Mesendoderm (in vitro differentiated cells): ENCODE measurements around the gene CHMP4A.
"Not testable (repeated sequence)": the region's sequence is repeated elsewhere in the genome, so short reads cannot be mapped to it uniquely, and the experiment has no call there.

ENCODE experiments used
- DNase-seq: peaks from one replicate; pipeline ENCODE4 v3.0.0; 2013
- H2AK5ac ChIP-seq: 2 replicates; pipeline ENCODE4 v1.6.1; 2013; ENCODE audit warnings: low read length, inconsistent platforms
- H2BK120ac ChIP-seq: 2 replicates; pipeline ENCODE4 v1.6.1; 2013; ENCODE audit warnings: low read depth, mild to moderate bottlenecking, low read length, moderate library complexity, mixed read lengths
- H2BK15ac ChIP-seq: replicated peaks from 2 replicates; pipeline ENCODE4 v1.6.1; 2013; ENCODE audit warnings: low read depth, mild to moderate bottlenecking, moderate library complexity
- H2BK5ac ChIP-seq: 2 replicates; pipeline ENCODE4 v1.6.1; 2013; ENCODE audit warnings: low read length, inconsistent platforms
- H3K18ac ChIP-seq: 2 replicates; pipeline ENCODE4 v1.6.1; 2013; ENCODE audit warnings: mild to moderate bottlenecking, low read length, mixed read lengths
- H3K23ac ChIP-seq: one replicate; pipeline ENCODE4 v1.6.1; 2013; ENCODE audit warnings: low read length
- H3K27ac ChIP-seq: 2 replicates; pipeline ENCODE4 v1.5.1; 2013; ENCODE audit warnings: low read depth, mild to moderate bottlenecking, inconsistent platforms, low read length, moderate library complexity
- H3K27me3 ChIP-seq: 2 replicates; pipeline ENCODE4 v1.6.1; 2013; ENCODE audit warnings: low read length, control low read depth, mild to moderate bottlenecking, inconsistent platforms; ENCODE audit not compliant: insufficient read depth, poor library complexity
- H3K36me3 ChIP-seq: 2 replicates; pipeline ENCODE4 v1.6.1; 2013; ENCODE audit warnings: low read length, inconsistent platforms; ENCODE audit not compliant: control insufficient read depth, insufficient read depth
- H3K4ac ChIP-seq: one replicate; pipeline ENCODE4 v1.6.1; 2013; ENCODE audit warnings: low read depth, mild to moderate bottlenecking, low read length, moderate library complexity
- H3K4me1 ChIP-seq: 2 replicates; pipeline ENCODE4 v1.6.1; 2013; ENCODE audit warnings: low read depth, low read length, inconsistent platforms; ENCODE audit not compliant: control insufficient read depth
- H3K4me2 ChIP-seq: 2 replicates; pipeline ENCODE4 v1.6.1; 2013; ENCODE audit warnings: low read length
- H3K4me3 ChIP-seq: 2 replicates; pipeline ENCODE4 v1.5.1; 2013; ENCODE audit warnings: mild to moderate bottlenecking, low read length
- H3K56ac ChIP-seq: one replicate; pipeline ENCODE4 v1.6.1; 2013; ENCODE audit warnings: low read length
- H3K79me1 ChIP-seq: 2 replicates; pipeline ENCODE4 v1.6.1; 2013; ENCODE audit warnings: low read length, inconsistent platforms
- H3K79me2 ChIP-seq: 2 replicates; pipeline ENCODE4 v1.6.1; 2013; ENCODE audit warnings: mild to moderate bottlenecking, low read length; ENCODE audit not compliant: control insufficient read depth, insufficient read depth
- H3K9ac ChIP-seq: 2 replicates; pipeline ENCODE4 v1.6.1; 2013; ENCODE audit warnings: low read length, inconsistent platforms
- H4K5ac ChIP-seq: one replicate; pipeline ENCODE4 v1.6.1; 2013; ENCODE audit warnings: low read length
- H4K8ac ChIP-seq: one replicate; pipeline ENCODE4 v1.6.1; 2013; ENCODE audit warnings: low read depth, mild to moderate bottlenecking, control low read depth, low read length, moderate library complexity
- WGBS: extraction: QIAGEN DNeasy Blood & Tissue Kit; methylation state at CpG from one replicate; pipeline ENCODE4 v1.1.7; 2013; ENCODE audit warnings: low lambda C conversion rate, missing lambda C conversion rate; ENCODE audit not compliant: insufficient coverage; ENCODE audit errors: extremely low coverage; 5-methylcytosine and 5-hydroxymethylcytosine counted together

The CHMP4A gene

DNA sequence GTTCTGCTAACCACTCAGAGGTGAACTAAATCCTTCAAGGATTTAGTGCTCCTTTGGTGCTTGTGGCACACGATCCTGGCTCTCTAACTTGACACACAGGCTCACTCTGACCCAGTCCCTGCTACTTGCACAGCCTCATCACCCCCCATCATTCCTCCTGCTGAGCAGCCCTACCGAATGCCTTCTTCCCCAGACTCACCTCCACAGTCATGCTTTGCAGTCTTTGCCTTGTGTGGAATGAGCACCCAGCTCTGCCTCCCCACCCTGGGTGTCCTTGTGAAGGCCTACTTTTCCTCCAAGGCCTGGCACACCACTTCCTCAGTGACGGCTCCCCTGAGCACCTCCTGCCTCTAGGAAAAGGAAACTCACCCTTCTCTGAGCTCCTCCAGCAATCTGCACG lies 37.1 kb upstream of the CHMP4A start:
- Histone ChIP-seq H3K27ac (no peak overlapping the region), H3K79me2 (no peaks in the 10 kb centered on the region), H3K18ac (no peak overlapping the region), H4K5ac (no peak overlapping the region), H3K4me2 (no peak overlapping the region), H3K4me3 (no peak overlapping the region), H3K27me3 (no peaks in the 10 kb centered on the region), H3K4ac (no peak overlapping the region), H3K4me1 (no peaks in the 10 kb centered on the region), H2BK120ac (no peak overlapping the region), H2AK5ac (no peak overlapping the region), H3K79me1 (no peaks in the 10 kb centered on the region), H3K56ac (no peak overlapping the region), H3K36me3 (no peaks in the 10 kb centered on the region), H2BK15ac (no peak overlapping the region), H3K23ac (no peak overlapping the region), H2BK5ac (no peak overlapping the region), H3K9ac (no peak overlapping the region), H4K8ac (no peak overlapping the region)
- WGBS, result no CpG with 5 or more reads among the region's 4 CpGs
- no peak for DNase-seq

DNA sequence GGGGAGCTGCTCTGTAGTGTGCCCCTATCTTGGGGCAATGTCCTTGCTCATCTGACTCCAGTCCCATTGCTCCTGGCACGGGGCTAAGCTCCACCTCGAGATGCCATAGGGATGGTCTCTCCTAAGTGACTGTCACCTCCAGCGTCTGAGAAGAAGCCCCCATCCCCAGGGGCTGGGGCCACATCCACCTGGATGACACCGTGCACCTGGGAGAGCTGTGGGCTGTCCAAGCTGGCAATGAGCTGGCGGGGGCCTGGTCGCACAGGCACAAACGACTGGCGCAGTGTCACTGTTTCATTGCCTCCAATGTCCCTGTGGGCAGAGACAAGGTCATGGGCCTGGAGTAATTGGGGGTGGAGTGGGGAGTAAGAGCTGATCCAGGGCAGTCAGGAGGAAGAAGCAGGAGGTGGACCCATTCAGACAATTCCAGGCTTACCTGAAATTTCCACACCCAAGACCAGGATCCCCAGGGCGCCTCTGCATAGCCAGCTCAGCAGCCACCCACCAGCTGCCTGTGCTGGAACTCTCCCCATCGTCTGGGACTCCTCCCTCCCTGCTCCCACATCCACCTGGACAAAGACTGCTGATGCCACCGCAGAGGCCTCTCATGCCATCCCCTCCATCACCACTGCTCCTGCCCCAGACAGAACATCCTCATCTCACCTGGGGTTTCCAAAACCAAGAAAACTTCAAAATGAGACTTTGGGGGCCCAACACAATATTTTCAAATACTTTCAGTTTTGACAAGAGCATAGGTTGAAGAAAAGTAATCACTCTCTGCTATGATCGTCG lies 36.1 kb upstream of the CHMP4A start:
- Histone ChIP-seq H2BK5ac (no peak overlapping the region), H3K4me1 (no peaks in the 10 kb centered on the region), H3K18ac (no peak overlapping the region), H3K79me2 (no peaks in the 10 kb centered on the region), H3K4me2 (no peak overlapping the region), H3K27ac (no peak overlapping the region), H4K5ac (no peak overlapping the region), H2BK120ac (no peak overlapping the region), H3K4me3 (no peak overlapping the region), H2AK5ac (no peak overlapping the region), H3K79me1 (no peaks in the 10 kb centered on the region), H2BK15ac (no peak overlapping the region), H3K36me3 (no peaks in the 10 kb centered on the region), H3K27me3 (no peaks in the 10 kb centered on the region), H3K4ac (no peak overlapping the region), H3K23ac (no peak overlapping the region), H4K8ac (no peak overlapping the region), H3K9ac (no peak overlapping the region), H3K56ac (no peak overlapping the region)
- WGBS, result no CpG with 5 or more reads among the region's 13 CpGs
- DNase-seq, result no peak

DNA sequence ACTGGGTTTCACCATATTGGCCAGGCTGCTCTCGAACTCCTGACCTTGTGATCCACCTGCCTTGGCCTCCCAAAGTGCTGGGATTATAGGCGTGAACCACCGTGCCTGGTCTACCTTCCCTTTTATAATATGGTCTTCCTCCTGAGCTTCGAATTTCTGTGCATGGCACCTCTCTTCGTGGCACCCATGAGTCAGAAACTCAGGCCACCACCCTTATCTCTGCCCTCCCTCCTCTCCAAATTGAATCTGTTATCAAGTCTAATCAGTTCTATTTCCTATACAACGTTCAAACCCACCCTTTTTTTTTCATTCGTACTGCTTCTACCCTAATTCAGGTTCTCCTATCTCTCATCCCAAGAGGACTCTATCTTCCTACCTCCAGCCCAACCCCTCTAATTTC lies 34.1 kb upstream of the CHMP4A start:
- no peak overlapping the region for H3K9ac ChIP-seq
- peaks cover 2% of the 10 kb centered on the region for H3K4me1 ChIP-seq
- no peak overlapping the region for H4K5ac ChIP-seq
- H3K27ac ChIP-seq, result no peak overlapping the region
- no peaks in the 10 kb centered on the region for H3K79me2 ChIP-seq
- no peak overlapping the region for H2BK15ac ChIP-seq
- H4K8ac ChIP-seq, result no peak overlapping the region
- H3K56ac ChIP-seq, result no peak overlapping the region
- H3K79me1 ChIP-seq, result no peaks in the 10 kb centered on the region
- H3K27me3 ChIP-seq, result no peaks in the 10 kb centered on the region
- WGBS, result 100% methylated on average over 2 of the region's 7 CpGs
- no peak overlapping the region for H3K4me2 ChIP-seq
- no peak overlapping the region for H2BK5ac ChIP-seq
- H2BK120ac ChIP-seq, result no peak overlapping the region
- no peak overlapping the region for H2AK5ac ChIP-seq
- H3K4ac ChIP-seq, result no peak overlapping the region
- no peak overlapping the region for H3K23ac ChIP-seq
- no peak for DNase-seq
- no peak overlapping the region for H3K4me3 ChIP-seq
- no peak overlapping the region for H3K18ac ChIP-seq
- H3K36me3 ChIP-seq, result no peaks in the 10 kb centered on the region

DNA sequence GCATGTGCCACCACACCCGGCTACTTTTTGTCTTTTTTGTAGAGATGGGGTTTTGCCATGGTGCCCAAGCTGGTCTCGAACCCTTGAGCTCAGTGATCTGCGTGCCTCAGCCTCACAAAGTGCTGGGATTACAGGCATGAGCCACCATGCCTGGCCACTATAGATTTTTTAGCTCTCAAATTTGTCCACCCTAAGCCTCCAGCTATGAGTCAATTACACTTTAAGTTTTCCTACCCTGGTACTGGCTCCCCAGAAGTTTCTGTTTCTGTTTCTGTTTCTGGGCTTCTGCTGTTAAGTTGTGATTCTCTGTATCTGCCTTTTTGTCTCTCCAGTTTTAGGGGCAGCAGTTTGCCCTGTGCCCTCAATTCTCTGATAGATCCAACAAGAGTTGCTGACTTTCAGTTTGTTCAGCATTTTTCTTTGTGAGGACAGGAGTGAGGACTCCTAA lies 33.5 kb upstream of the CHMP4A start:
- no peak for DNase-seq
- Histone ChIP-seq H3K4me1 (peaks cover 2% of the 10 kb centered on the region), H2AK5ac (no peak overlapping the region), H3K4me3 (no peak overlapping the region), H3K79me2 (no peaks in the 10 kb centered on the region), H3K36me3 (no peaks in the 10 kb centered on the region), H4K8ac (no peak overlapping the region), H3K9ac (no peak overlapping the region), H3K18ac (no peak overlapping the region), H3K4ac (no peak overlapping the region), H2BK120ac (no peak overlapping the region), H3K27me3 (no peaks in the 10 kb centered on the region), H3K4me2 (no peak overlapping the region), H4K5ac (no peak overlapping the region), H3K27ac (no peak overlapping the region), H3K23ac (no peak overlapping the region), H3K56ac (no peak overlapping the region), H2BK5ac (no peak overlapping the region), H2BK15ac (no peak overlapping the region), H3K79me1 (no peaks in the 10 kb centered on the region)
- no CpG with 5 or more reads among the region's 3 CpGs for WGBS

DNA sequence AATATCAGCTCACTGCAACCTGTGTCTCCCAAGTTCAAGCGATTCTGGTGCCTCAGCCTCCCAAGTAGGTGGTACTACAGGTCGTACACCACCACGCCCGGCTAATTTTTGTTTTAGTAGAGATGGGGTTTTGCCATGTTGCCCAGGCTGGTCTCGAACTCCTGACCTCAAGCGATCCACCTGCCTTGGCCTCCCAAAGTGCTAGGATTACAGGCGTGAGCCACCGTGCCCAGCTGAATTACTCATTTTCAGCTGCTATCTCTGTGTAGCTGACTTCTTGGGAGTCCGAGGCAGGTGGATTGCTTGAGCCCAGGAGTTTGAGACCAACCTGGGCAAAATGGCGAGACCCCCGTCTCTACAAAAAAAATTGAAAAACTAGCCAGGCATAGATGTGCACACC lies 32.1 kb upstream of the CHMP4A start:
- H3K23ac ChIP-seq, H3K79me1 ChIP-seq, H4K5ac ChIP-seq, H3K27me3 ChIP-seq, H3K36me3 ChIP-seq, H3K4ac ChIP-seq, H3K79me2 ChIP-seq, H4K8ac ChIP-seq, H3K56ac ChIP-seq, H2AK5ac ChIP-seq, H3K18ac ChIP-seq, H3K4me1 ChIP-seq, H2BK15ac ChIP-seq, H3K4me2 ChIP-seq, H2BK5ac ChIP-seq, H3K4me3 ChIP-seq, H3K9ac ChIP-seq, H2BK120ac ChIP-seq, DNase-seq, H3K27ac ChIP-seq: not testable (repeated sequence)
- WGBS, result no CpG with 5 or more reads among the region's 11 CpGs
